T-helper 2 cell treated with Interferon-gamma antibody and Interleukin-4, amounts not matched to agents 100 ng/mL and 5 ng/mL, for 36 hours (primary cell): ENCODE data around the gene ARL5A. TPM values are rescaled to one million over a fixed set of nuclear protein-coding genes. Genes with fewer than 3 reads are reported as not detected.
"Not testable (repeated sequence)": the region's sequence is repeated elsewhere in the genome, so short reads cannot be mapped to it uniquely, and the experiment has no call there.

Source experiments
- intact Hi-C: fragments of 100-400 bp; cut with micrococcal nuclease; formaldehyde crosslinking; loops from one replicate; pipeline ENCODE4 v1.15.1; 2023
- total RNA-seq: library from RNA; stranded (reverse); gene quantifications from 2 replicates; pipeline ENCODE4 v1.2.3, GENCODE V29; 2022

The ARL5A gene
- total RNA-seq, 1 donor from 2014 or later: 53.5 TPM

- intact Hi-C loops: no loop called here
Observed at GRCh38 chr2:151796774-151797173, 31.4 kb downstream of the ARL5A start.

GRCh38 chr2:151795646-151796240, 32.5 kb downstream of the ARL5A start:
- intact Hi-C loops: no loop called here

- intact Hi-C loops: not testable (repeated sequence)
Observed at GRCh38 chr2:151794422-151794821, 33.8 kb downstream of the ARL5A start.

GRCh38 chr2:151793123-151793522, 35.1 kb downstream of the ARL5A start:
- intact Hi-C loops: no loop called here

GRCh38 chr2:151792589-151792988, 35.6 kb downstream of the ARL5A start:
- intact Hi-C loops: no loop called here

- intact Hi-C loops: no loop called here
Observed at GRCh38 chr2:151791545-151791944, 36.7 kb downstream of the ARL5A start.

GRCh38 chr2:151790689-151791088, 37.5 kb downstream of the ARL5A start:
- intact Hi-C loops: no loop called here

GRCh38 chr2:151789055-151789834, 39.0 kb downstream of the ARL5A start:
- intact Hi-C loops: no loop called here

- intact Hi-C loops: no loop called here
Observed at GRCh38 chr2:151786483-151786882, 41.7 kb downstream of the ARL5A start.

- intact Hi-C loops: no loop called here
Observed at GRCh38 chr2:151786077-151786476, 42.1 kb downstream of the ARL5A start.

- intact Hi-C loops: no loop called here
Observed at GRCh38 chr2:151783133-151783520, 45.1 kb downstream of the ARL5A start.

GRCh38 chr2:151782378-151783132, 45.7 kb downstream of the ARL5A start:
- intact Hi-C loops: no loop called here

- intact Hi-C loops: no loop called here
Observed at GRCh38 chr2:151781642-151782041, 46.6 kb downstream of the ARL5A start.

- intact Hi-C loops: no loop called here
Observed at GRCh38 chr2:151780938-151781337, 47.3 kb downstream of the ARL5A start.

- intact Hi-C loops: no loop called here
Observed at GRCh38 chr2:151777935-151778334, 50.3 kb downstream of the ARL5A start.

GRCh38 chr2:151777487-151777886, 50.7 kb downstream of the ARL5A start:
- intact Hi-C loops: no loop called here

GRCh38 chr2:151776367-151776766, 51.9 kb downstream of the ARL5A start:
- intact Hi-C loops: no loop called here

GRCh38 chr2:151775057-151775740, 53.0 kb downstream of the ARL5A start:
- intact Hi-C loops: no loop called here

- intact Hi-C loops: no loop called here
Observed at GRCh38 chr2:151774506-151774905, 53.7 kb downstream of the ARL5A start.

- intact Hi-C loops: no loop called here
Observed at GRCh38 chr2:151771599-151772358, 56.4 kb downstream of the ARL5A start.

- intact Hi-C loops: no loop called here
Observed at GRCh38 chr2:151770995-151771394, 57.2 kb downstream of the ARL5A start.
